Fibroblast of the conjunctiva (primary cell): ENCODE measurements around the gene PARD6B.
"Not testable (repeated sequence)": the region's sequence is repeated elsewhere in the genome, so short reads cannot be mapped to it uniquely, and the experiment has no call there.

Experiments used
- DNase-seq: peaks from one replicate; pipeline ENCODE4 v3.0.0-alpha.2; 2010; ENCODE audit warnings: low read depth

Gene PARD6B

DNA sequence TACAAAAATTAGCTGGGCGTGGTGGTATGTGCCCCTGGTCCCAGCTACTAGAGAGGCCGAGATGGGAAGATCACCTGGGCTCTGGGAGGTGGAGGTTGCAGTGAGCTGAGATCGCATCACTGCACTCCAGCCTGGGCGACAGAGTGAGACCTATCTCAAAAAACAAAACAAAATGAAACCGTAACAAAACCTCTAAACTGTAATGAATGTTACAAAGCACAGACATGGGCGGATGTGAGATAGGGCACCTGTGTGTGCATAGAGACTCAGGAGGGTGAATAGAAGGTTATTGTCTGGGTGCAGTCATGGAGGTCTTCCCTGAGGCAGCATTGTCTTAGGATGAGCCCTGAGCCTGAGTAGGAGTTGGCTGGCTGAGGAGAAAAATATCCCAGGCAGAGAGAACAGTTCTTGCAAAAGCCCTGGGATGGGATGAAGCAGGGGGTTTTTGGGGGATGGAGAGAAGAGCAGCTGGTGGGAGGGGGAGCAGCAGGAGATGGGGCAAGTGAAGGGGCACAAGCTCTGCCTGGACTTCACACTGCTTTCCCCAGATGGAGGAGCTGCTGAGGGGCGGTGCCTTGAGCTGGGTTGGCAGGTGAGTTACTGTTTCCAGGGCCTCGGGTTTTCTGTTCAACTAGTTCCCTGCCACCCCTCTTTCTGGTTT is 68.6 kb downstream of the PARD6B start:
- no peak for DNase-seq

DNA sequence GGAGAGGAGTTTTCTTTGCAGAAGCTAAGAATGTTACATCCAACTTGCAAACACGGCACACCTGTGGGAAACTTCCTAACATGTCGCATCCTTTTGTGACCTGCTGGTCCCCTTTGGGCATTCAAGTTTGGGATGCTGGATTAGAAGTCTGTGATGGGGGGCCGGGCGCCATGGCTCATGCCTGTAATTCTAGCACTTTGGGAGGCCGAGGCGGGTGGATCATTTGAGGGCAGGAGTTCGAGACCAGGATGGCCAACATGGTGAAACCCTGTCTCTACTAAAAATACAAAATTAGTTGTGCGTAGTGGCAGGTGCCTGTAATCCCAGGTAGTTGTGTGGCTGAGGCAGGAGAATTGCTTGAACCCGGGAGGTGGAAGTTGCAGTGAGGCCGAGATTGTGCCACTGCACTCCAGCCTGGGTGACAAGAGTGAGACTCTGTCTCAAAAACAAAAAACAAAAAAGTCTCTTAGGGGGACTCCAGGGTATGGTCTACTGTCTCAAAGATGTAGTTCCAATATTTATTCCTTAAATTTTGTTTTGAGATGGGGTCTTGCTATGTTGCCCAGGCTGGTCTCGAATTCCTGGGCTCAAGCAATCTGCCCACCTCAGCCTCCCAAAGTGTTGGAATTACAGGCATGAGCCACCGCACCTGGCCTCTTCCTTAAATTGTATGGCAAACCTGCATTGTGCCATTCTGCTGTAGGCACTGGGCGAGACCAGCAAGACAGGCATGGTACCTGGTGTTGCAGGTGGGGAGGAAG is 69.8 kb downstream of the PARD6B start:
- not testable (repeated sequence) for DNase-seq

DNA sequence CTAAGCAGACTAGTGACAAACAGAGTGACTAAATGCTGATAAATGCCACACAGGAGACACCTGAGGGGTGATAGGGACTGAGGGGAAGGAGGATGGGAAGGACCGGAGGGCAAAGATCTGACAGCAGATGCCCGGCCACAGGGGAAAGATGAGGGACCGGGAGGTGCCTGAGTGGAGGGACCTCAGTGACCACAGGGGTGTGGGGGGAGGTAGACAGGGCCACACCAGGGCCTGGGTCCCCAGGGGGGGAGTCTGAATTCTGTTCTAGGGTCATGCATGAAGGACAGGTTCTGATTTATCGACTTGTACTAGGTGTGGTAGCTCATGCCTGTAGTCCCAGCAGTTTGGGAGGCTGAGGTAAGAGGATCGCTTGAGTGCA is 70.4 kb downstream of the PARD6B start:
- no peak for DNase-seq

DNA sequence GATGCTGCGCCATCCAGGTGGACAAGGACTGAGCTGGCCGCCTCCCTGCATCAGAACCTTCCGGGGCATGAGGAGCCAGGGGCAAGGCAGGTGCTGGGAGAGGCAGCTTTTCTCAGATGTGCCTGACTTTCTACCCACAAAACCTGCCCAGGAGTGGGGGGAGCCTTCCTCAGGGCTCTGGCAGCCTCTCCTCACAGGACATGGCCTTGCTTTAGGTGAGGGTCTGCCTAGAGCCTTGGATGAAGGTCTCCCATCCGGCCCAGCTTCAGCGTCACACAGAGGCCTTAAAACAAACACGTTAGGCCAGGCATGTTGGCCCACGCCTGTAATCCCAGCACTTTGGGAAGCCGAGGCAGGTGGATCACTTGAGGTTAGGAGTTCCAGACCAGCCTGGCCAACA is 70.9 kb downstream of the PARD6B start:
- no peak for DNase-seq

DNA sequence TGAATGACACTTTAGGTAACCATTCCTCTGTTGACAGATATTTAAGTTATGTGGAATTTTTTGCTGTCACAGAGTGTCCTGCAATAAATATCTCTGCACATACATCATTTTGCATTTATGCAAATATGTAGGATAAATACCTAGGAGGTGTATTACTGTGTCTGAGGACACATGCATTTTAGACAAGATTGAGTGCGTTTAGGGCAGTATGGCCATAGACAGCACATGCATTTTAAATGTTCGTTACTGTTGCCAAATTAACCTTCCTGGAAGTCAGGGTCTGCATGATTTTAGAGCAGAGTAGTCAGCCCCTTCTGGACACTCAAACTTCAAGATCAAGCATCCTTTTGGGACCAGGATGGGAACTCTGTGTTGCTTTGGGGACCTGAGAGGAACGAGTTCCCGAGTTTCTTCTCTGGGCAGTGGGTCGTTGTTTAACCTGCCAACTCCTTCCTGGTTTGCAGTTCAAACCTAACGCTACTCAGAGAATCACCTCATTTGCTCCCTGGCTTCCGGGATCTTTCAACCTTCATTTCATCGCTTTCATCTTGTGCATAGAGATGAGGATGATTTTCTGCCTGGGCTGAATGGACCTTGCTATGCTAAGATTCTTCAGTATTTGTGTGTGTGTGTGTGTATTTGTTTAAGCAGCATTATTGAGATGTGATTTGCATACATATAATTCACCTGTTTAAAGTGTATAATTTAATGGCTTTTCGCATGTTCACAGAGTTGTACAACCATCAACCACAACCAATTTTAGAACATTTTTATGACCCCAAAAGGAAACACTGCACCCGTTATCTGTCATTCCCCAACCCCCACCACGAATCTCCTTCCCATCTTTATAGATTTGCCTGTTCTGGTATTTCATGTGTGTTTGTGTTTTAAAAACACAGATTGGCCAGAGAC is 73.3 kb downstream of the PARD6B start:
- DNase-seq = no peak

DNA sequence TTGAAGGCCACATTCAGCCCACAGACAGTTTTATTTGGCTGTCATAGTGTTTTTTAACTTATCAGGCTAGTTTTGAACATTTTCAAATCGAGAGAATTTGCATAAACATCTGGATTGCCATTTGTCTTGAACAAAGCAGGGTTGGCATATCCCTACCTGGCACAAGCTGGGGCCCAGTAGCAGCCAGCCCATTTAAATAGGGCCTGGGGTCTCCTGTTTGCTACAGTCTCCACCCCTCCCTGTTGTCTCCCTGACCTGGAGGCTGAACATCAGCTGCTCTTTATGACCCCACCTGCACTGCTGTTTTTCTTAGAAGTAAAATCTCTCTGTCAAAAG is 73.9 kb downstream of the PARD6B start:
- no peak for DNase-seq

DNA sequence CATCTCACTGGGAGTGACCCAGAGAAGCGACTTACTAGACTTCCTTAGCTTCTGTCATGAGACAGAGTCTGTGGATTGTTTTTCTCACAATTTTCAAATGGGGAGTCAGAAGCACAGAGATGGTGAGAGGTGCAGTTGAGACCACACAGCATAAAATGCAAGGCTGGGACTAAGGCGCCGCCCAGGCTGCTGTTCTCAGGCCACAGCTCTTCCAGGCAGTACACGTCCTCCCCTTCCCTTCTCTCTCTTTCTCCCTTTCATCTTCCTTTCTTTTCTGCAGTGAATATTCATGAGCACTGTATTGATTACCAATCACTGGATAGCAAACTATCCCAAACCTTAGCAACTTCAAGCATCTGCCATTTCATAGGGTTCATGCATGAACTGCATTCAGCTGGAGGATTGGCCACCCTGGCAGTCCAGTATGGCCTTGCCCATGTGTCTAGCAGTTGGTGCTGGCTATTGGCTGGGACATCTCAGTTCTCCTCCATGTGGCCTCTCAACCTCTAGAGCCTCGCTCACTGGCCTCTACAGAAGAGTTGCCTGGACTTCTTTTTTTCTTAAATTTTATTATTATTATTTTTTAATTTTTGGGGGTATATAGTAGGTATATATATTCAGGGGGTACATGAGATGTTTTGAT is 74.9 kb downstream of the PARD6B start:
- no peak for DNase-seq
